Stimulated activated naive CD4-positive, alpha-beta T cell (primary cell): ENCODE data around the gene TOB2.

ENCODE experiments used
- DNase-seq, 6 experiments: peaks; one replicate each; lab custom pipeline; 2025; lab: John Stamatoyannopoulos, UW

Gene TOB2

DNA sequence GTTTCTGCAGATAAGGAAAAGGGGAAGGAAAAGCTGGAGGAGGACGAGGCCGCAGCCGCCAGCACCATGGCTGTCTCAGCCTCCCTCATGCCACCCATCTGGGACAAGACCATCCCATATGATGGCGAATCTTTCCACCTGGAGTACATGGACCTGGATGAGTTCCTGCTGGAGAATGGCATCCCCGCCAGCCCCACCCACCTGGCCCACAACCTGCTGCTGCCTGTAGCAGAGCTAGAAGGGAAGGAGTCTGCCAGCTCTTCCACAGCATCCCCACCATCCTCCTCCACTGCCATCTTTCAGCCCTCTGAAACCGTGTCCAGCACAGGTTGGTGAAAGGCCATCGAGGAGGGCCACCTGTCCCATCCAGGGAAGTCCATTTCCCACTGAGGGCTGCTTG lies 59.3 kb downstream of the TOB2 start:
- DNase-seq: no peak

DNA sequence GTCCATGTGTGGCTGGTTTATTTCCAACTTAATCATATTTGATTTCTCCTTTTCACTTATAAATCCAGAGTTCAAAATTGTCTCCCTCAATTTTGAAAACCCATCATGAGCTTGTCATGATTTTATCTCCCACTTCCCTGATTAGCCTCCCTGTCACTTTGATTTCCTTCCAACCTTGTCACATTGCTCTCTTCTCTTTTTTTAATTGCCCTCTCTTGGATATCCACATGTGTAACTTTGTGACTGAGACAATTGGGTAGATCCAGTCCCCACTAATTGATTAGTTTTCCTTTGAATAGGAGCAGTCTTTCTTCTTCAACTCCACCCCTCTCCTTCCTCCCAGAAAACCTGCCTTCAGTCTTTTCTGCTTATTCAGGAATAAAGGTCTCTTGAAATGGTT lies 62.5 kb downstream of the TOB2 start:
- DNase-seq: no peak
